ENCODE results near the gene ATP5F1D. TPM values are rescaled to one million over a fixed set of nuclear protein-coding genes. Genes with fewer than 3 reads are reported as not detected.

The ATP5F1D gene
- total RNA-seq, 1 donor from 2014 or later, result 110 TPM

GRCh38 chr19:1255186-1256161, 13.9 kb downstream of the ATP5F1D start:
- DNase-seq (ENCODE audit: low spot score), result no peak
- no peaks in the 10 kb centered on the region for H3K9me3 Mint-ChIP-seq (ENCODE audit: low read depth)
- no peak overlapping the region for H3K4me3 Mint-ChIP-seq (ENCODE audit: unreplicated experiment)
- peaks cover 64% of the 10 kb centered on the region for H3K4me1 Mint-ChIP-seq (ENCODE audit: low read depth)
- H3K27ac Mint-ChIP-seq (ENCODE audit: unreplicated experiment), result peak overlapping the region; percentile 66
- H3K27me3 Mint-ChIP-seq (ENCODE audit: low read depth), result no peaks in the 10 kb centered on the region
- no peak for TF ChIP-seq CTCF (IDR thresholded peaks at IDR 0.05)
- H3K36me3 Mint-ChIP-seq (ENCODE audit: low read depth), result peaks cover 27% of the 10 kb centered on the region

- Mint-ChIP-seq H3K36me3 (ENCODE audit: low read depth) (peaks cover 20% of the 10 kb centered on the region), H3K27me3 (ENCODE audit: low read depth) (no peaks in the 10 kb centered on the region), H3K4me1 (ENCODE audit: low read depth) (peaks cover 70% of the 10 kb centered on the region), H3K4me3 (ENCODE audit: unreplicated experiment) (no peak overlapping the region), H3K27ac (ENCODE audit: unreplicated experiment) (peak overlapping the region; percentile 88), H3K9me3 (ENCODE audit: low read depth) (no peaks in the 10 kb centered on the region)
- no peak for TF ChIP-seq CTCF (IDR thresholded peaks at IDR 0.05)
- DNase-seq (ENCODE audit: low spot score), result no peak
Measured at GRCh38 chr19:1256646-1257474, 15.3 kb downstream of the ATP5F1D start.

- peaks cover 76% of the 10 kb centered on the region for H3K4me1 Mint-ChIP-seq (ENCODE audit: low read depth)
Measured at GRCh38 chr19:1257475-1258162, 16.1 kb downstream of the ATP5F1D start.

GRCh38 chr19:1258163-1258492, 16.6 kb downstream of the ATP5F1D start:
- H3K4me3 Mint-ChIP-seq (ENCODE audit: unreplicated experiment), result no peak overlapping the region
- no peaks in the 10 kb centered on the region for H3K27me3 Mint-ChIP-seq (ENCODE audit: low read depth)
- peak overlapping the region; percentile 96 for H3K27ac Mint-ChIP-seq (ENCODE audit: unreplicated experiment)
- H3K36me3 Mint-ChIP-seq (ENCODE audit: low read depth), result peaks cover 20% of the 10 kb centered on the region
- TF ChIP-seq CTCF (IDR thresholded peaks at IDR 0.05), result no peak
- no peaks in the 10 kb centered on the region for H3K9me3 Mint-ChIP-seq (ENCODE audit: low read depth)
- peaks cover 81% of the 10 kb centered on the region for H3K4me1 Mint-ChIP-seq (ENCODE audit: low read depth)
- no peak for DNase-seq (ENCODE audit: low spot score)

More at GRCh38 chr19:1257475-1258162, 16.1 kb downstream of the ATP5F1D start:
- Mint-ChIP-seq H3K27ac (ENCODE audit: unreplicated experiment) (peak overlapping the region; percentile 88), H3K27me3 (ENCODE audit: low read depth) (no peaks in the 10 kb centered on the region), H3K9me3 (ENCODE audit: low read depth) (no peaks in the 10 kb centered on the region), H3K36me3 (ENCODE audit: low read depth) (peaks cover 20% of the 10 kb centered on the region), H3K4me3 (ENCODE audit: unreplicated experiment) (no peak overlapping the region)
- TF ChIP-seq CTCF (IDR thresholded peaks at IDR 0.05), result no peak
- no peak for DNase-seq (ENCODE audit: low spot score)
